GM20000 (cell line): Measurements from ENCODE around the gene PRDM16.

Experiments used
- DNase-seq: peaks from one replicate; pipeline ENCODE4 v3.0.0; 2012; ENCODE audit warnings: low spot score
- TF ChIP-seq, protein P1 (sequence below): IDR thresholded peaks from 2 replicates; pipeline ENCODE4 v1.5.1; 2012; ENCODE audit warnings: mild to moderate bottlenecking, control low read depth; ENCODE audit errors: extremely low read depth, missing control alignments

PRDM16 gene

DNA sequence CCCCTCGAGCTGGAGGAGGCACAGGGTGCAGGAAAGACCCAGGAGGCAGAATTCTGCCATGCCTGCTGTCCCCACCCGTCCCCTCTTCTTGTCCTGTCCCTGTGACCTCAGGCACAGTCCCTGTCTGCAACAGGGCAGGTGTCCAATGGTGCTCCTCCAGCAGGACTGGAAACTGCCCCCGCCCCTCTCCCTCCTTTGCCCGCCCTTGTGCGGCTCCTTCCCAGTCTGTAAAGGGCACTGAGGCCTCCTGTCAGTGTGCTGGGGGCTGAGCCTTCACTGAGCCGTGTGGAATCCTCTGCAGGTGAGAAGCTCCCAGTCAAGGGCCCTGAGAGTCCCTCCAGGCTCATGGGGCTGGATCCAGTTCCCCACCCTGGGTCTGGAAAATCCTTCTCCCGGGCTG, 28.9 kb downstream of the PRDM16 start:
- TF ChIP-seq, protein P1, sequence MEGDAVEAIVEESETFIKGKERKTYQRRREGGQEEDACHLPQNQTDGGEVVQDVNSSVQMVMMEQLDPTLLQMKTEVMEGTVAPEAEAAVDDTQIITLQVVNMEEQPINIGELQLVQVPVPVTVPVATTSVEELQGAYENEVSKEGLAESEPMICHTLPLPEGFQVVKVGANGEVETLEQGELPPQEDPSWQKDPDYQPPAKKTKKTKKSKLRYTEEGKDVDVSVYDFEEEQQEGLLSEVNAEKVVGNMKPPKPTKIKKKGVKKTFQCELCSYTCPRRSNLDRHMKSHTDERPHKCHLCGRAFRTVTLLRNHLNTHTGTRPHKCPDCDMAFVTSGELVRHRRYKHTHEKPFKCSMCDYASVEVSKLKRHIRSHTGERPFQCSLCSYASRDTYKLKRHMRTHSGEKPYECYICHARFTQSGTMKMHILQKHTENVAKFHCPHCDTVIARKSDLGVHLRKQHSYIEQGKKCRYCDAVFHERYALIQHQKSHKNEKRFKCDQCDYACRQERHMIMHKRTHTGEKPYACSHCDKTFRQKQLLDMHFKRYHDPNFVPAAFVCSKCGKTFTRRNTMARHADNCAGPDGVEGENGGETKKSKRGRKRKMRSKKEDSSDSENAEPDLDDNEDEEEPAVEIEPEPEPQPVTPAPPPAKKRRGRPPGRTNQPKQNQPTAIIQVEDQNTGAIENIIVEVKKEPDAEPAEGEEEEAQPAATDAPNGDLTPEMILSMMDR: no peak
- DNase-seq: no peak

DNA sequence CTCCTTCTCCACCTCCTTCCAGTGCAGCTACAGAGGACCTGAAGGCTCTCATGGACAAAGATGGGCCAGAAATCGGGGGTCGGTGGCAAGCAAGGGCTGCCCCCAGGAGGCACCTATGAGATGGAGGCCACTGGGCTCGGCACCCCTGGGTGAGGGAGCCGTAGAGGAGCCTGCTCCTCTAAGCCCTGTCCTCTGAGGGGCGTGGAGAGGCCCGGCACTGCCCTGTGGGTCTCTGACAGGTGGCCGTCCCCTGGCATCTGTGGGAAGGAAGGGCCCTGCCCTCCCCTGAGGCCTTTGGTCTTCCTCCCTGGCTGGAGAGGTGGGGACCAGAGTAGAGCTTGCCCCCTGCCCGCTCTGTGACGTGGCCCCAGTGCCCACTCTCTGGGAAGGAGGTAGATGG, 30.9 kb downstream of the PRDM16 start:
- no peak for DNase-seq
- TF ChIP-seq, protein P1: no peak

DNA sequence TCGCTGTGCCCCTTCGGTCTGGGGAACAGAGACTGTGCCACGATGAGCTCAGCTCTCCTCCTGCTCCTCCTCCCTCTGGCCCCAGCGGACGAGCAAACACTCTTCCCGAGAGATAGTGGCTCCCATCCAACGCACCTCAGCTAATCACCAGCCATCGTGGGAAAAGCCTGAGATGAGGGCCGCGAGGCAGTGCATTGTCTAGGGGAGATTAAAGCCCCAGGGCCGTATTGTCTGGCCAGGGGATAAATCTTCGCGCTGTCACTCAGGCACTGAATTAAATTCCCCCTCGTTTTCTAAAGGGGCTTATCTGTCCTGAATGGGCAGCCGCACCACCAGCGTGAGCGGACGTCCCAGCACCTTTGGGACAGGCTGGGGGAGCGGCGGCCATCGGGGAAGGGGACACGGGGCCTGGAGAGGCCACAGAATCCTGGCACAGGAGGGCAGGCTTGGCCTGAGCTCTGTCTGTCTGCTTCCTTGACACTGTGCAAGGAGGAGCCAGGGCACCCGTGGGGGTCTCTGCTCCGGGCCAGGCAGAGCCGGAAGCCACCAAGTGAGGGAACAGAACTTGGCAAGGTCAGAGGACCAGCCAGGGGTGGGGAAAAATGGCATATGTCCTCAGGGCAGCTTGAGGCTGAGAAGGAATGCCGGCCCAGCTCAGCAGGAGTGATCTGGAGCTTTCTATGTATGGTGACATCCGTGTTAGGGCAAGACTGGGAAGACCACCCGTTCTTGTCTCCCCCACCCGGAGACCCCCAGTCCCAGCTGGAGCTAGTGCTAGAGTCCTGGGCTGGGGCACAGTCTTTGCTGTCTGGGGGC, 32.3 kb downstream of the PRDM16 start:
- TF ChIP-seq, protein P1: no peak
- no peak for DNase-seq

DNA sequence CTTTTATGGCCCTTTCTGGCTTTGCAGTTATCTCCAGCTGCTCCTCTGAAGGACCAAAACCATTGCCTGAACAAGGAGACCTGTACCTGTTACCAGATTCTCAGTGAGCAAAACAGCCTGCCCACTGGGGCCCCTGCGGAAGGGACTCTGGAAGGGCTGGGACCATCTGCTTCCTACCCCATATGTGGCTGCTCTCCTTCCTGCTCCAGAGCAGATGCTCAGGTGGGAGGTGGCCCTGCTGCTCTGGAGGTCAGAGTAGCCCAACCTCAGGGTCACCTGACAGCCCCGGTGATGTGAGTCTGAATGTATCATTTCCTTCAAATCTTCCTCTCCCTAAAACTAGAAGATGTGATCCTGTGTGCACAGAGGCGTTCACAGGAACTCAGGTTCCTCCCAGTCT, 33.6 kb downstream of the PRDM16 start:
- no peak for DNase-seq
- TF ChIP-seq, protein P1: no peak

DNA sequence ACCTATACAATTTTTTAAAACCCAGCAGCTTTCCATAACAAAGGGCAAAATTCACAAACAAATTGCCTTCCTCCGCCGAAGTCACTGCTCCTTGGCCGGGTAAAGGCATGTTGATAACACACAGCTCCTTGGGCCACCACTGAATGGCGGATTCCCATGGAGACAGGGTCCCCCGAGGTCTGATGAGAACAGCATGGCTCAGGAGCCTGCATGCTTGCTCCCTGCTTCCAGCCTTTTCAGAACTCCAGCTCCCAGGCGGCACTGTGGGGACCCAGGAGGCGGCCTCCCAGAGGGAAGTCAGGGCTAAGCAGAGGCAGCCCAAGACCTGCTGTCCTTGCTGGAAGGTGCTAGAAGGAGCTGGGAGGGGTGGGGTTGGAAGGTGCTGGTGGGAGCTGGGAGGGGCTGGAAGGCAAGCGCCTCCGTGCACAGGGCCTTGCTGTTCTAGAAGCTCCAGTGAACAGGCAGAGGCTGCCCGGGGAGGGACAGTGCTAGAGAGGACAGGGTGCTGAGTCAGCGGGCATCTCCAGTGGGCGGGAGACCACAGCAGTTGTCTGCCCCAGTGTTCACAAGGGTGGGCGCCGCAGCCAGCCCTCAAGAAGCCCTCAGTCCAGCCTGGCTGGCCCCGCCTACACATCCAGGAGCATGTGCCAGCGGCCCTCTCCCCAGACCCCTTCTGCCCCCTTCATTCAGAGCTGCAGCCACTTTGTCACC, 35.1 kb downstream of the PRDM16 start:
- TF ChIP-seq, protein P1: no peak
- no peak for DNase-seq

DNA sequence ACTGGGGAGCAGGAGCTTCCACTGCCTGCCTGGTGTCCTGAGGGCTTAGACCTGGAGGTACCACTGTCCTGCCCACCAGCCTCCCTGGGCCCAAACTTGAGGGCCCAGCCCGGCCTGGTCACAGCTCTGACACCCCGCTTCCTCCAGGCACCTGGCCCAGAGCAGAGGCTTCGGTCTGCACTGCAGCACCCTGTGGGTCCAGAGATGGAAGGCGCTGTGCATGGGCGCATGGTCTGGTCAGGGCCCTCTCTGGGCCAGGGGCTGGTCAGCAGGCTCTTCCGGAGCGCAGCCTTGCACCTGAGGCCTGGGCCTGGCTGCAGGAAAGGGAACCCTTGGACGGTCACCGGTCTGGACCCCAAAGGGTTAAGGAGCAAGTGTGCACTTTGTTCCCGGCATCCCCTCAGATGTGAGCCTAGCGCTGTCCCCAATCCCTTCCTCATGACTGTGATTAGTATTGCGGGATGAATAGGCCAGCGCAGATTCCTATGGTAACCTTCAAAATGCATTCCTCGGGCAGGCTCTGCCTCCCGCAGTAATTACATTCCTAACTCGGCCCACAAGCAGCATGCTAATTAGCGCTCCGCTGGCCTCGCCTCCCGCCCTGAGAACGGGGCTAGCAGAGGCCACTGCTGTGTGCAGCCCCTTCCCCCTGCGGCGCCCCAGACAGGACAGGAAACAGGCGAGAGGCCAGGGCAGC, 36.3 kb downstream of the PRDM16 start:
- no peak for DNase-seq
- TF ChIP-seq, protein P1: no peak

DNA sequence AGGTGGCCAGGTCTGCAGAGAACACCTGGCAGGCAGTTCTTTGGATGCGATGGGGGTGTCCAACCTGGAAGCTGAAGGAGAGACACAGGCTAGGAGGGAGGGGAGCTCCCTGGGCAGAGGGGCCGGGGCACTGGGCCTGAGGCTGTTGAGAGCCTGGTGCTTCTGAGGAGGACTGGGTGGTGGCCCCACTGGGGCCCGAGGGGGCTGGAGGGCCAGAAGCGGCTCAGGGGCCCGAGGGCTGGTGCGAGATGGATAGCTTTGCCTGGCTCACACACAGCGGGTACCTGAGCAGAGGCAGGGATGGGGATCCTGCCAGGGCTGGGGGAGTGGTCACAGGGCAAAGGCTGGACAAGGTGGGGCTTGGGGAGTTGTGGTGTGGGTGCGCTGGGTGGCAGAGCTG, 37.2 kb downstream of the PRDM16 start:
- TF ChIP-seq, protein P1: no peak
- DNase-seq: no peak
